OCI-LY7 (cell line): ENCODE results near the gene YAE1. TPM values are rescaled to one million over a fixed set of nuclear protein-coding genes. Genes with fewer than 3 reads are reported as not detected.
A peak's percentile ranks its signal among the peaks of the same experiment; 100 is the strongest.

Experiments used
- BruUV-seq: library from RNA; stranded (reverse); fragments of 400-500 nt; replicated peaks from 2 replicates; lab custom pipeline; 2021; lab: Mats Ljungman, UMichigan
- CTCF ChIA-PET: fragments of 300-600 bp; sonication (Branson Sonifier 250); formaldehyde crosslinking; loops from one replicate; lab custom pipeline; 2022; ENCODE audit warnings: antibody characterized with exemption; ENCODE audit not compliant: unreplicated experiment; lab: Charles Lee
- POLR2A ChIA-PET: fragments of 300-600 bp; sonication (Branson Sonifier 250); formaldehyde crosslinking; loops from one replicate; lab custom pipeline; 2022; ENCODE audit warnings: antibody characterized with exemption; lab: Charles Lee
- DNase-seq: peaks from one replicate; pipeline ENCODE4 v3.0.0-alpha.2; 2015; ENCODE audit warnings: low spot score
- H2AFZ ChIP-seq: fragments of 200-600 bp; sonication (generic), shearing (Covaris generic); 2 replicates; pipeline ENCODE4 v1.6.1; 2014; ENCODE audit warnings: mild to moderate bottlenecking, antibody characterized with exemption, low read length, moderate library complexity
- H3K27ac ChIP-seq: fragments of 200-600 bp; sonication (generic); 2 replicates; pipeline ENCODE4 v1.5.1; 2014; ENCODE audit warnings: mixed run types, low read depth, mild to moderate bottlenecking, moderate library complexity, low read length, inconsistent platforms; ENCODE audit not compliant: poor library complexity, severe bottlenecking
- H3K36me3 ChIP-seq: fragments of 200-600 bp; sonication (generic); 2 replicates; pipeline ENCODE4 v1.6.1; 2014; ENCODE audit warnings: mild to moderate bottlenecking, antibody characterized with exemption, low read length, moderate library complexity, mixed read lengths; ENCODE audit not compliant: insufficient read depth
- H3K4me1 ChIP-seq: fragments of 200-600 bp; sonication (generic); 2 replicates; pipeline ENCODE4 v1.5.1; 2014; ENCODE audit warnings: mild to moderate bottlenecking, low read length; ENCODE audit not compliant: insufficient read depth, poor library complexity, severe bottlenecking
- H3K4me2 ChIP-seq: fragments of 200-600 bp; sonication (generic); 2 replicates; pipeline ENCODE4 v1.6.1; 2014; ENCODE audit warnings: mild to moderate bottlenecking, low read length
- H3K4me3 ChIP-seq: fragments of 200-600 bp; sonication (generic); 2 replicates; pipeline ENCODE4 v1.5.1; 2014; ENCODE audit warnings: mild to moderate bottlenecking, low read depth, low read length; ENCODE audit not compliant: poor library complexity, severe bottlenecking
- H3K79me2 ChIP-seq: fragments of 200-600 bp; sonication (generic); 2 replicates; pipeline ENCODE4 v1.6.1; 2016; ENCODE audit warnings: low read depth, mild to moderate bottlenecking, low read length, moderate library complexity, mixed read lengths; ENCODE audit not compliant: insufficient read depth
- H3K9me2 ChIP-seq: fragments of 200-600 bp; sonication (generic); 2 replicates; pipeline ENCODE4 v1.6.1; 2016; ENCODE audit warnings: mild to moderate bottlenecking, low read length, mixed read lengths; ENCODE audit not compliant: insufficient read depth
- H3K9me3 ChIP-seq: fragments of 200-600 bp; sonication (generic); 2 replicates; pipeline ENCODE4 v1.6.1; 2014; ENCODE audit warnings: mild to moderate bottlenecking, mixed run types, low read length, mixed read lengths
- H4K20me1 ChIP-seq: fragments of 200-600 bp; sonication (generic); 2 replicates; pipeline ENCODE4 v1.6.1; 2014; ENCODE audit warnings: mild to moderate bottlenecking, antibody characterized with exemption, low read length, moderate library complexity, mixed read lengths; ENCODE audit not compliant: insufficient read depth
- EZH2phosphoT487 ChIP-seq: fragments of 200-600 bp; sonication (generic); IDR thresholded peaks from 2 replicates; pipeline ENCODE4 v1.6.1; 2018; ENCODE audit warnings: low read depth, borderline replicate concordance, mild to moderate bottlenecking, mixed run types, antibody characterized with exemption, low read length, moderate library complexity, mixed read lengths
- intact Hi-C: fragments of 100-400 bp; cut with micrococcal nuclease; formaldehyde crosslinking; loops from one replicate; pipeline ENCODE4 v1.10.0; 2022; ENCODE audit not compliant: unreplicated experiment
- total RNA-seq, 2 experiments: library from RNA; depleted of rRNA in 1 of 2; stranded (reverse); fragments of >200 nt in 1 of 2; shearing (Covaris generic) in 1 of 2; gene quantifications; 2 replicates each; pipeline ENCODE4 v1.2.3, GENCODE V29; 2014 to 2022
- TF ChIP-seq, protein P1 (sequence below): fragments of 200-600 bp; sonication (generic); conservative IDR thresholded peaks from 2 replicates; pipeline ENCODE4 v1.5.1; 2014; ENCODE audit warnings: mild to moderate bottlenecking, antibody characterized with exemption, low read length, moderate library complexity, mixed read lengths

YAE1 gene
- total RNA-seq, 2 experiments from 2014 or later, result 17.3 to 37.5 TPM

- peaks cover 14% of the 10 kb centered on the region; the same call in 1 of the 2 replicates for H4K20me1 ChIP-seq
- peaks cover 14% of the 10 kb centered on the region for H3K4me1 ChIP-seq
- H2AFZ ChIP-seq, result 0 out of 2 replicates have a peak overlapping the region, but pooled peaks have one; percentile 100
- no peaks in the 10 kb centered on the region for H3K9me2 ChIP-seq
- TF ChIP-seq, protein P1, sequence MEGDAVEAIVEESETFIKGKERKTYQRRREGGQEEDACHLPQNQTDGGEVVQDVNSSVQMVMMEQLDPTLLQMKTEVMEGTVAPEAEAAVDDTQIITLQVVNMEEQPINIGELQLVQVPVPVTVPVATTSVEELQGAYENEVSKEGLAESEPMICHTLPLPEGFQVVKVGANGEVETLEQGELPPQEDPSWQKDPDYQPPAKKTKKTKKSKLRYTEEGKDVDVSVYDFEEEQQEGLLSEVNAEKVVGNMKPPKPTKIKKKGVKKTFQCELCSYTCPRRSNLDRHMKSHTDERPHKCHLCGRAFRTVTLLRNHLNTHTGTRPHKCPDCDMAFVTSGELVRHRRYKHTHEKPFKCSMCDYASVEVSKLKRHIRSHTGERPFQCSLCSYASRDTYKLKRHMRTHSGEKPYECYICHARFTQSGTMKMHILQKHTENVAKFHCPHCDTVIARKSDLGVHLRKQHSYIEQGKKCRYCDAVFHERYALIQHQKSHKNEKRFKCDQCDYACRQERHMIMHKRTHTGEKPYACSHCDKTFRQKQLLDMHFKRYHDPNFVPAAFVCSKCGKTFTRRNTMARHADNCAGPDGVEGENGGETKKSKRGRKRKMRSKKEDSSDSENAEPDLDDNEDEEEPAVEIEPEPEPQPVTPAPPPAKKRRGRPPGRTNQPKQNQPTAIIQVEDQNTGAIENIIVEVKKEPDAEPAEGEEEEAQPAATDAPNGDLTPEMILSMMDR, result no peak
- no peak for TF ChIP-seq EZH2phosphoT487
- POLR2A ChIA-PET, result interaction anchor here (0.7 to 1.5 kb wide), 7 partner anchors 9 to 166 kb away, joined by 3 to 13 read pairs (median 4); partner anchors contain the start of gene RALA
- H3K27ac ChIP-seq, result no peak overlapping the region
- H3K4me3 ChIP-seq, result peak overlapping the region; percentile 88
- intact Hi-C loops, result loop anchor here (2.0 kb wide), 1 partner anchor 56 kb away; the partner anchor contains the start of gene RALA
- H3K36me3 ChIP-seq, result peaks cover 22% of the 10 kb centered on the region
- no peak for DNase-seq
- peak overlapping the region; percentile 99 for H3K4me2 ChIP-seq
- CTCF ChIA-PET, result interaction anchor here (0.7 to 1.5 kb wide), 3 partner anchors 10 to 55 kb away, joined by 3 to 6 read pairs (median 5); no protein-coding TSS in a partner anchor
- H3K79me2 ChIP-seq, result peaks cover 25% of the 10 kb centered on the region
- BruUV-seq, result no TSS peak
- no peaks in the 10 kb centered on the region for H3K9me3 ChIP-seq
Observed at GRCh38 chr7:39567294-39567693, 1.1 kb downstream of the YAE1 start.

GRCh38 chr7:39574673-39575349, 8.6 kb downstream of the YAE1 start:
- H3K4me1 ChIP-seq, result no peaks in the 10 kb centered on the region
- H3K79me2 ChIP-seq, result no peaks in the 10 kb centered on the region
- no peak overlapping the region for H3K4me3 ChIP-seq
- no peaks in the 10 kb centered on the region for H3K9me3 ChIP-seq
- no TSS peak for BruUV-seq
- CTCF ChIA-PET, result no interaction called here
- TF ChIP-seq, protein P1, result no peak
- no peak for TF ChIP-seq EZH2phosphoT487
- DNase-seq, result no peak
- H3K9me2 ChIP-seq, result no peaks in the 10 kb centered on the region
- no peaks in the 10 kb centered on the region for H4K20me1 ChIP-seq
- no peak overlapping the region for H2AFZ ChIP-seq
- H3K27ac ChIP-seq, result no peak overlapping the region
- H3K4me2 ChIP-seq, result no peak overlapping the region
- POLR2A ChIA-PET, result interaction anchor here (0.6 kb wide), 1 partner anchor 425 kb away, joined by 3 read pairs; no protein-coding TSS in a partner anchor
- intact Hi-C loops, result no loop called here
- peaks cover 47% of the 10 kb centered on the region for H3K36me3 ChIP-seq
